GM19351 (cell line): Measurements from ENCODE around the gene SBDS.
A peak's percentile ranks its signal among the peaks of the same experiment; 100 is the strongest.
"Not testable (repeated sequence)": the region's sequence is repeated elsewhere in the genome, so short reads cannot be mapped to it uniquely, and the experiment has no call there.

ENCODE experiments used
- ATAC-seq: cut with Tn5 transposase; IDR thresholded peaks from one replicate; pipeline ENCODE4 v1.9.1; 2021; ENCODE audit warnings: mild to moderate bottlenecking, moderate library complexity; ENCODE audit not compliant: unreplicated experiment

The SBDS gene

GRCh38 chr7:66995050-66995776 lies at the start of gene SBDS:
SBDS (minus strand) TSS chr7:66995586; CDS start chr7:66995417, 169 bp downstream.
- ATAC-seq: peak; percentile 57

- ATAC-seq: not testable (repeated sequence)
Measured at GRCh38 chr7:67043559-67043930, 48.2 kb upstream of the SBDS start.

- ATAC-seq: not testable (repeated sequence)
Measured at GRCh38 chr7:67042781-67043558, 47.6 kb upstream of the SBDS start.

- ATAC-seq: not testable (repeated sequence)
Measured at GRCh38 chr7:67040832-67041231, 45.4 kb upstream of the SBDS start.

GRCh38 chr7:67036432-67037395 lies 41.3 kb upstream of the SBDS start:
- not testable (repeated sequence) for ATAC-seq

- ATAC-seq: no peak
Measured at GRCh38 chr7:67033251-67033650, 37.9 kb upstream of the SBDS start.

GRCh38 chr7:67031685-67032084 lies 36.3 kb upstream of the SBDS start:
- ATAC-seq: not testable (repeated sequence)

GRCh38 chr7:67025459-67025858 lies 30.1 kb upstream of the SBDS start:
- ATAC-seq: not testable (repeated sequence)

- no peak for ATAC-seq
Measured at GRCh38 chr7:67022511-67022910, 27.1 kb upstream of the SBDS start.

- ATAC-seq: no peak
Measured at GRCh38 chr7:67021260-67021659, 25.9 kb upstream of the SBDS start.

GRCh38 chr7:67019562-67020390 lies 24.4 kb upstream of the SBDS start:
- no peak for ATAC-seq

GRCh38 chr7:67018940-67019339 lies 23.6 kb upstream of the SBDS start:
- no peak for ATAC-seq

GRCh38 chr7:67017971-67018370 lies 22.6 kb upstream of the SBDS start:
- not testable (repeated sequence) for ATAC-seq

- not testable (repeated sequence) for ATAC-seq
Measured at GRCh38 chr7:67014076-67014622, 18.8 kb upstream of the SBDS start.

GRCh38 chr7:67009677-67010076 lies 14.3 kb upstream of the SBDS start:
- not testable (repeated sequence) for ATAC-seq

GRCh38 chr7:67008260-67008659 lies 12.9 kb upstream of the SBDS start:
- ATAC-seq: no peak

GRCh38 chr7:67006965-67007364 lies 11.6 kb upstream of the SBDS start:
- no peak for ATAC-seq

- ATAC-seq: not testable (repeated sequence)
Measured at GRCh38 chr7:67004145-67004544, 8.8 kb upstream of the SBDS start.

GRCh38 chr7:67000601-67001258 lies 5.3 kb upstream of the SBDS start:
- not testable (repeated sequence) for ATAC-seq
